GM12892 (cell line): ENCODE results near the gene ACTRT2.

Source experiments
- POLR2A ChIP-seq: IDR thresholded peaks from 2 replicates; pipeline ENCODE4 v1.6.1; 2011; ENCODE audit warnings: low read depth, low read length, control low read depth
- TAF1 ChIP-seq: IDR thresholded peaks from 2 replicates; pipeline ENCODE4 v1.6.1; 2011; ENCODE audit warnings: low read depth, mild to moderate bottlenecking, control low read depth, low read length, borderline replicate concordance

GRCh38 chr1:2983319-2983705, 38.0 kb upstream of the ACTRT2 start:
- TF ChIP-seq POLR2A (no peak), TAF1 (no peak)
